ENCODE measurements around the gene KRT2. TPM values are rescaled to one million over a fixed set of nuclear protein-coding genes. Genes with fewer than 3 reads are reported as not detected.

The KRT2 gene
- total and polyA plus RNA-seq, 2 donors: 3.6 to 26.4 TPM

DNA sequence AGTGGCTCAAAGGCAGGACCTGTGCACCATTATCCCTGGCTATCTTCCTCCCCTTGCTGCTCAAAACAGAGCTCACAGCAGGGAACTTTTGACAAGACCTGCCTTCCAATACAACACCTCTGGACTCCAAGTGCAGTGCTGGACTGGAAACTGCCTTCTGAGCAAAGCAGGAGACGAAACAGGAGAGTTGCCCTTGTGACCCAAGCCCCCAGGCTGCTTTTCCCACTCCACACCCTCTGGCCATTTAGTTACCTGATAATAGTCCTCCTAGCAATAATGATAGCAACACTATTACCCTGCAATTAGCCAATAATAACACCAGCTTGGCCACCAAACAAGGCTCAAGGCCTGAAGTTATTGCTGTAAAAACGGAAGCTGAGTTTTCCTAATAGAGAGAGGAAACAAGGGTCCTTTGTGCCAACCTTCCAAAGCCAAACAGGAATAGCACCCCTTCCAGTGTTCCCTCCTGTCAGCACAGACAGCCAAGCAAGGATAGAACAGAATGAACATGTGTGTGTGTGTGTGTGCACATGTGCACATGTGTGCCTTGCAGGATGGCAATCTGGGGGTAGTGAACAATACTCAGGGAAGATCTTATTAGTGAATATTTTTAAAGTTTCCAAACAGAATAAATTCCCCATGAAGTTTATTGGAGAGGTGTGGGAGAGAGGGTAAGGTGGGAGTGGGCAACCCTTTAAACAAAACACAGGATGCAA lies 24.5 kb downstream of the KRT2 start:
- peaks cover 0 to 5% of the 10 kb centered on the region in 2 donors for H3K4me1 ChIP-seq (ENCODE audit: control insufficient read depth in 2 of 2, insufficient read depth in 2 of 2, low read length in 2 of 2)
- WGBS: 96% methylated on average over 2 of the region's 2 CpGs
- no peak overlapping the region for H3K4me3 ChIP-seq (ENCODE audit: low read length in 2 of 2)
- no peaks in the 10 kb centered on the region for H3K27me3 ChIP-seq (ENCODE audit: control insufficient read depth in 2 of 2, insufficient read depth in 1 of 2, low read length in 1 of 2)
- H3K9me3 ChIP-seq (ENCODE audit: control insufficient read depth in 2 of 2, insufficient read depth in 1 of 2, low read length in 1 of 2): no peaks in the 10 kb centered on the region
- DNase-seq (ENCODE audit: low read depth in 6 of 9, low spot score in 9 of 9): no peak
- no peaks in the 10 kb centered on the region for H3K36me3 ChIP-seq (ENCODE audit: control insufficient read depth in 2 of 2, insufficient read depth in 2 of 2, low read length in 1 of 2)
- no peak overlapping the region for H3K27ac ChIP-seq (ENCODE audit: low read depth in 1 of 2, low read length in 1 of 2)

DNA sequence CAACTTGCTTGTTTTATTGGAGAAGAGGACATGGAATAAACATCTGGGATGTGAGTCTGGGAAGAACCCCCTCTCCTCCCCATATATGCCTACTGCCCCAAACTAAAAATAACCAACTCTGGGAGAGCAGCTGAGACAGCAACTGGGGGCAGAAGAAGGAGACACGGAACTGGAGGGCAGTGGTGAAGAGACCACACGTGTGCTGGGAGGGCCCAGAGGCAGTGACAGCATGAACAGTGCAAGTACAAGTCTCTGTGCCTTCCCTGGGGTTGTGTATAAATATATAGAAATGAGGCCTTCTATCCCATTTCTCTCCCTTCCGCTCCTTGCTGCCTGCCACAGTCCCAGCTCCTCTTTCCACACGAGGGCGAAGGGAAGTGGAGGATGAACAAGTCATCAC lies 29.7 kb downstream of the KRT2 start:
- Histone ChIP-seq H3K4me1 (ENCODE audit: control insufficient read depth in 2 of 2, insufficient read depth in 2 of 2, low read length in 2 of 2) (no peaks in the 10 kb centered on the region), H3K4me3 (ENCODE audit: low read length in 2 of 2) (no peak overlapping the region), H3K27ac (ENCODE audit: low read depth in 1 of 2, low read length in 1 of 2) (no peak overlapping the region), H3K36me3 (ENCODE audit: control insufficient read depth in 2 of 2, insufficient read depth in 2 of 2, low read length in 1 of 2) (no peaks in the 10 kb centered on the region), H3K27me3 (ENCODE audit: control insufficient read depth in 2 of 2, insufficient read depth in 1 of 2, low read length in 1 of 2) (no peaks in the 10 kb centered on the region), H3K9me3 (ENCODE audit: control insufficient read depth in 2 of 2, insufficient read depth in 1 of 2, low read length in 1 of 2) (no peaks in the 10 kb centered on the region)
- no peak for DNase-seq (ENCODE audit: low read depth in 6 of 9, low spot score in 9 of 9)
- 84% methylated on average over 5 of the region's 5 CpGs for WGBS

DNA sequence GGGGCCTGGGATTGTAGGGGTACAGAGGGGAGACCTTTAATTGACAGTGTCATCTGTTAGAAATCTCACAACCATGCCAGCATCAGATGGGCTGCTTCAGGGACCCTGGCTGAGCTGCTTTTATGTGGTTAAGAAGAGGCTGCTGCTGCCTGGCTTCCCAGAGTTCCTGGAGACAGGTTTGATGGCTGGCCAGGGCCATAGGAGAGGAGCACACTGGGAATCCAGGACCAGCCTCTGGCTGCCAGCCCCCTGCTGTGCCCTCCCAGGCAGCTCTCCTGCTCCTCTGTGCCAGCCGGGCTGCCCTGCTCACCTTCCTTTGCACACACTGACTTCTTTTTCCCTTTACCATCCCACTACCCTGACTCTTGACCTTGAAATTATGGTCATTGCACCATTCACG lies 33.1 kb downstream of the KRT2 start:
- H3K36me3 ChIP-seq (ENCODE audit: control insufficient read depth in 2 of 2, insufficient read depth in 2 of 2, low read length in 1 of 2): no peaks in the 10 kb centered on the region
- no peaks in the 10 kb centered on the region for H3K9me3 ChIP-seq (ENCODE audit: control insufficient read depth in 2 of 2, insufficient read depth in 1 of 2, low read length in 1 of 2)
- no peak for DNase-seq (ENCODE audit: low read depth in 6 of 9, low spot score in 9 of 9)
- H3K27me3 ChIP-seq (ENCODE audit: control insufficient read depth in 2 of 2, insufficient read depth in 1 of 2, low read length in 1 of 2): no peaks in the 10 kb centered on the region
- no peak overlapping the region for H3K27ac ChIP-seq (ENCODE audit: low read depth in 1 of 2, low read length in 1 of 2)
- peaks cover 6 to 27% of the 10 kb centered on the region in 2 donors for H3K4me1 ChIP-seq (ENCODE audit: control insufficient read depth in 2 of 2, insufficient read depth in 2 of 2, low read length in 2 of 2)
- WGBS: 93% methylated on average over 2 of the region's 2 CpGs
- H3K4me3 ChIP-seq (ENCODE audit: low read length in 2 of 2): no peak overlapping the region

DNA sequence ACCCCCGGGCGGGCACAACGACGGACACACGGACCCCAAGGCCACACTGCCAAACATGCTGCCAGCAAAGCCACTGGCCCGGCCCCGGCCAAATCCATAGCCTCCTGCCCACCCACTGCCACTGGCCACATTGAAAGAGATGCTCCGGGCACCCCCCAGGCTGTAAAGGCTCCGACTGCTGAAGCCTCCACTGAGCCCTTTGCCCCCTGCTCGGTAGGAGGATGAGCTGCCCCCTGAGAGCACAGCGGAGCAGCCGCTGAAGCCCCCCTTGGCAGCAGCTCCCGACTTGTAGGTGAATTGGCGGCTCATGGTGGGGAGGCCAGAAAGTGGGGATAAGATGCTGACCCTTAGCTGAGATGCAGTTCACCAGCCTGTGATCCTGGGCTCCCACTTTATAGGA lies 33.8 kb downstream of the KRT2 start, which contains the start of gene KRT73:
Gene KRT73 (minus strand): TSS at position 344 of the 400 bp plus-strand sequence. CDS start 35 bp downstream, at position 309.
- Histone ChIP-seq H3K36me3 (ENCODE audit: control insufficient read depth in 2 of 2, insufficient read depth in 2 of 2, low read length in 1 of 2) (no peaks in the 10 kb centered on the region), H3K4me3 (ENCODE audit: low read length in 2 of 2) (no peak within 1 kb of the TSS), H3K4me1 (ENCODE audit: control insufficient read depth in 2 of 2, insufficient read depth in 2 of 2, low read length in 2 of 2) (peaks cover 12 to 30% of the 10 kb centered on the region in 2 donors), H3K27ac (ENCODE audit: low read depth in 1 of 2, low read length in 1 of 2) (no peak within 1 kb of the TSS), H3K9me3 (ENCODE audit: control insufficient read depth in 2 of 2, insufficient read depth in 1 of 2, low read length in 1 of 2) (no peaks in the 10 kb centered on the region), H3K27me3 (ENCODE audit: control insufficient read depth in 2 of 2, insufficient read depth in 1 of 2, low read length in 1 of 2) (no peaks in the 10 kb centered on the region)
- no peak for DNase-seq (ENCODE audit: low read depth in 6 of 9, low spot score in 9 of 9)
- WGBS: 97% methylated on average over 14 of the region's 14 CpGs

DNA sequence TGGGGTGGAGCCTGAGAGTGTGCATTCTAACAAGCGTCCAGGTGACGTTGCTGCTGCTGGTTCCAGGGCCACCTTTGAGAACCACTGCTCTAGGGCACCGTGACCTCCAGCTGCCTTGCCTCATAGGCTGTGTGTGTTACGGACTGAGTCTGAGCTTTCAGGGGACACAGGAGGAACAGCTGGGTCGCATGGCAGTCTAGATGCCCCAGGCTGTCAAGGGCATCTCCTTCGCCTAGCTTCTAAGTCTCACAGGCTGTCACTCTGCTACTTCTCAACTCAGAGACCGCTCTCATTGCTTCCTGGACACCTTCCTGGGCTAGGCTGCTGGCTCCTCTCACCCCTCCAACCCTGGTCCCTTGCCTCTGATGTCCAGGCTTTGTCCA lies 34.6 kb downstream of the KRT2 start:
- no peak for DNase-seq (ENCODE audit: low read depth in 6 of 9, low spot score in 9 of 9)
- no peaks in the 10 kb centered on the region for H3K36me3 ChIP-seq (ENCODE audit: control insufficient read depth in 2 of 2, insufficient read depth in 2 of 2, low read length in 1 of 2)
- no peak overlapping the region for H3K27ac ChIP-seq (ENCODE audit: low read depth in 1 of 2, low read length in 1 of 2)
- 97% methylated on average over 7 of the region's 7 CpGs for WGBS
- H3K4me1 ChIP-seq (ENCODE audit: control insufficient read depth in 2 of 2, insufficient read depth in 2 of 2, low read length in 2 of 2): peaks cover 15 to 36% of the 10 kb centered on the region in 2 donors
- H3K4me3 ChIP-seq (ENCODE audit: low read length in 2 of 2): no peak overlapping the region
- no peaks in the 10 kb centered on the region for H3K9me3 ChIP-seq (ENCODE audit: control insufficient read depth in 2 of 2, insufficient read depth in 1 of 2, low read length in 1 of 2)
- no peaks in the 10 kb centered on the region for H3K27me3 ChIP-seq (ENCODE audit: control insufficient read depth in 2 of 2, insufficient read depth in 1 of 2, low read length in 1 of 2)

DNA sequence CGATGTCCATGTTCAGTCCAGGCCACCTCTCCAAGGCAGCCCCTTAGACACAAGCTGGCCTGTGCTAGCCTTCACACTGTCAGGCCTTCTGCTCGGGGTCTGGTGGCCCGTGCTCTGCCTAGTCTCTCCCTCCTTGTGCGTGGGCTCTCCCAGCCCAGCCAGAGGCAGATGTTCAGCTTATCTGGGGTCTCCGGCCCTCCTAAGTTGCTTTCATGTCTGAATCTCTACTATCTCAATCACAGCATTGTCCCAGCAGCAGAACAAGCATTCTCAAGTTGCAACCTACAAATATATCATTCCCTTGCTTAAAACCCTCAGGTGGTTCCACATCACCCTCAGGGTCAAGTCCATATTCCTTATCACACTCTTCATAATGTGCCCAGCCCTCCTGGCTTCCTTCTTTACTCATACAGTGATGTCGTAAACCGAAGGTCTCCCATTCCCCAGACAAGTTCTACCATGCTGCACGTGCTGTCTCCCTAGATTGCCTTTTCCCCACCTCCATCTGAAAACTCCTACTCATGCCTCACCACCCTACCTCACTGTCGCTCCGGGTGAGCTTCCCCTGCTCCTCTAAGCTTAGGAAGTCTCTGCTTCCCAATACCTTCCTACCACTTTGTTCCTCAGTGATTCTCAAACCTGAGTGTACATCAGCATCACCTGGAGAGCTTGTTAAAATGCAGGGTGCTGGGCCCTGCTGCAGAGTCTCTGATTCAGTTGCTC lies 35.2 kb downstream of the KRT2 start:
- H3K36me3 ChIP-seq (ENCODE audit: control insufficient read depth in 2 of 2, insufficient read depth in 2 of 2, low read length in 1 of 2): no peaks in the 10 kb centered on the region
- DNase-seq (ENCODE audit: low read depth in 6 of 9, low spot score in 9 of 9): no peak
- H3K27me3 ChIP-seq (ENCODE audit: control insufficient read depth in 2 of 2, insufficient read depth in 1 of 2, low read length in 1 of 2): no peaks in the 10 kb centered on the region
- 95% methylated on average over 10 of the region's 10 CpGs for WGBS
- no peak overlapping the region for H3K4me3 ChIP-seq (ENCODE audit: low read length in 2 of 2)
- no peaks in the 10 kb centered on the region for H3K9me3 ChIP-seq (ENCODE audit: control insufficient read depth in 2 of 2, insufficient read depth in 1 of 2, low read length in 1 of 2)
- H3K27ac ChIP-seq (ENCODE audit: low read depth in 1 of 2, low read length in 1 of 2): no peak overlapping the region
- peaks cover 15 to 36% of the 10 kb centered on the region in 2 donors for H3K4me1 ChIP-seq (ENCODE audit: control insufficient read depth in 2 of 2, insufficient read depth in 2 of 2, low read length in 2 of 2)

DNA sequence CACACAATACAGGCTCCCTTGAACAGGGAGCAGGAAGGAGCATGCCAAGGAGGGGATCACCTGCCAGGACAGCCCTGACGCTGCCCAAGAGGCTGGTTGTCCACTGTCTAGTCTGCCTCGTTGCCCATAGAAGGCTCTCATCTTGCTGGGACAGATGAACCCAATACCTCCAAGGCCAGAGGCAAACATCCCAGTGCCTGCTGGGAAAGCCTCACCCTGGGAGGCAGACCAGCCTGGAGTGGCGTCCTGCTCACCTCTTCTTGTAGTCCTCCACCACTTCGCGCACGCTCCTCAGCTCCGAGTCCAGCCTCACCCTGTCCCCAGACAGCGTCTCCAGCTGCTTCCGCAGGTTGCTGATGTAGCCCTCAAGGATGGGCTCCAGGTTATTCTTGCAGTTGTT lies 36.1 kb downstream of the KRT2 start:
- Histone ChIP-seq H3K9me3 (ENCODE audit: control insufficient read depth in 2 of 2, insufficient read depth in 1 of 2, low read length in 1 of 2) (no peaks in the 10 kb centered on the region), H3K4me1 (ENCODE audit: control insufficient read depth in 2 of 2, insufficient read depth in 2 of 2, low read length in 2 of 2) (peaks cover 15 to 45% of the 10 kb centered on the region in 2 donors), H3K36me3 (ENCODE audit: control insufficient read depth in 2 of 2, insufficient read depth in 2 of 2, low read length in 1 of 2) (no peaks in the 10 kb centered on the region), H3K27ac (ENCODE audit: low read depth in 1 of 2, low read length in 1 of 2) (peak overlapping the region; percentile 74 to 86), H3K27me3 (ENCODE audit: control insufficient read depth in 2 of 2, insufficient read depth in 1 of 2, low read length in 1 of 2) (no peaks in the 10 kb centered on the region), H3K4me3 (ENCODE audit: low read length in 2 of 2) (no peak overlapping the region)
- 91% methylated on average over 9 of the region's 9 CpGs for WGBS
- DNase-seq (ENCODE audit: low read depth in 6 of 9, low spot score in 9 of 9): no peak

DNA sequence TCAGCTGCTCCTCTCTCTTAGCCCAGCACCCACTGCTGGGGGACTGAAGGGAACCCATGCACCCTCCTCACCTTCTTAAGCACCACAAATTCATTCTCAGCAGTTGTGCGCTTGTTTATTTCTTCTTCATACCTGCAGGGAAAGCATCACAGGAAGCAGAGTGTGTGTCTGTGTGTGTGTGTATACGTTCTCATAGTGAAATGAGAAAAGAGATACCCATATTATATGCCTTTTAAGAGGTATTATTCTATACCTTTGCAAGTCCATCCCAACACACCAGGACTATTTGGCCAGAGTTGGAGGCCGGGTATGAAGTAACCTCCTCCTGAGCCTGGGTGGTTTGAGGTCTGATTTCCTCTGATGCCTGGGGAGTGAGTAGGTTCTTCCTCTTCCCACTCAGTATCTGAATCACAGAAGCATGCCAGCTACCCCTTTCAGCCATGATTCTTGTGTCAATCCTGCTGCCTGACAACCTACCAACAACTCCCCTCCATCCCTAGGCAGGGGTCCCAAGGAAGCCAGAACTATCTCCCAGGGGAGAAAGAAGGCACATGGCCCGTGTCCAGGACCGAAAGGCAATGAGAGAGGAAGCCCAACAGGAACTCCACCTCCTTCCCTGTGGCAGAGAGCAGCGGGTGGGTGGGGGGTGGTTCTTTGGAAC lies 36.7 kb downstream of the KRT2 start:
- no peaks in the 10 kb centered on the region for H3K27me3 ChIP-seq (ENCODE audit: control insufficient read depth in 2 of 2, insufficient read depth in 1 of 2, low read length in 1 of 2)
- WGBS: 33% methylated on average over 6 of the region's 6 CpGs
- H3K36me3 ChIP-seq (ENCODE audit: control insufficient read depth in 2 of 2, insufficient read depth in 2 of 2, low read length in 1 of 2): no peaks in the 10 kb centered on the region
- no peaks in the 10 kb centered on the region for H3K9me3 ChIP-seq (ENCODE audit: control insufficient read depth in 2 of 2, insufficient read depth in 1 of 2, low read length in 1 of 2)
- H3K27ac ChIP-seq (ENCODE audit: low read depth in 1 of 2, low read length in 1 of 2): peak overlapping the region; percentile 74 to 86
- no peak overlapping the region for H3K4me3 ChIP-seq (ENCODE audit: low read length in 2 of 2)
- peaks cover 15 to 50% of the 10 kb centered on the region in 2 donors for H3K4me1 ChIP-seq (ENCODE audit: control insufficient read depth in 2 of 2, insufficient read depth in 2 of 2, low read length in 2 of 2)
- DNase-seq (ENCODE audit: low read depth in 6 of 9, low spot score in 9 of 9): peak in 1 of 9 donors; percentile 41
